Gastrocnemius medialis (tissue), 4 donors: ENCODE data around the gene CCDC70. TPM values are rescaled to one million over a fixed set of nuclear protein-coding genes. Genes with fewer than 3 reads are reported as not detected.

ENCODE experiments used
- ATAC-seq, 2 donors: fragments of 150-250 bp; one replicate each; pipeline ENCODE4 v1.9.1; 2016
- DNase-seq, 2 donors: peaks; one replicate each; pipeline ENCODE4 v3.0.0-alpha.2; 2019
- H3K27ac ChIP-seq, 4 donors: fragments of 200-600 bp; sonication (generic); 1 replicate in 1 of 4; 2 replicates in 3 of 4; pipeline ENCODE4 v1.5.1; 2016 to 2018; ENCODE audit warnings: mild to moderate bottlenecking in 2 of 4, moderate library complexity in 1 of 4
- H3K27me3 ChIP-seq, 3 donors: fragments of 200-600 bp; sonication (generic) in 2 of 3; 1 replicate in 1 of 3; 2 replicates in 2 of 3; pipeline versions ENCODE4 v1.5.1 to v1.6.0; 2016 to 2019; ENCODE audit warnings: mild to moderate bottlenecking in 1 of 3, moderate library complexity in 1 of 3
- H3K36me3 ChIP-seq, 2 donors: fragments of 200-600 bp; sonication (generic) in 1 of 2; one replicate each; pipeline ENCODE4 v1.5.1; 2017 to 2018
- H3K4me1 ChIP-seq, 2 donors: fragments of 200-600 bp; sonication (generic) in 1 of 2; one replicate each; pipeline ENCODE4 v1.5.1; 2016 to 2017; ENCODE audit warnings: mild to moderate bottlenecking in 2 of 2
- H3K4me3 ChIP-seq, 4 donors: fragments of 200-600 bp; sonication (generic) in 3 of 4; 1 replicate in 1 of 4; 2 replicates in 3 of 4; pipeline ENCODE4 v1.5.1; 2016 to 2019; ENCODE audit warnings: mild to moderate bottlenecking in 2 of 4
- H3K9me3 ChIP-seq, 3 donors: fragments of 200-600 bp; sonication (generic) in 2 of 3; 1 replicate in 1 of 3; 2 replicates in 2 of 3; pipeline ENCODE4 v1.5.1; 2016 to 2019
- CTCF ChIP-seq, 5 experiments: fragments of 450-650 bp in 3 of 5; fragments of 200-600 bp in 2 of 5; sonication (generic) in 2 of 5; IDR thresholded peaks in 4 of 5; conservative IDR thresholded peaks in 1 of 5; 1 replicate in 4 of 5; 2 replicates in 1 of 5; pipeline ENCODE4 v1.5.1; 2016 to 2019; ENCODE audit warnings: antibody characterized with exemption in 5 of 5, mild to moderate bottlenecking in 3 of 5, moderate library complexity in 3 of 5
- POLR2A ChIP-seq, 2 donors: fragments of 450-650 bp; IDR thresholded peaks; one replicate each; pipeline ENCODE4 v1.6.1; 2017; ENCODE audit warnings: antibody characterized with exemption in 2 of 2, mild to moderate bottlenecking in 2 of 2, moderate library complexity in 2 of 2
- in situ Hi-C, 4 donors: fragments of 200-750 bp; cut with MboI; loops; one replicate each; pipeline versions ENCODE4 v1.15.0 to v1.8.0; 2017; ENCODE audit warnings: low sequenced_read_pairs in 4 of 4
- intact Hi-C: fragments of 100-400 bp; cut with DNase I; formaldehyde crosslinking; loops from one replicate; pipeline ENCODE4 v1.15.1; 2023; ENCODE audit warnings: low total_unique reads
- total RNA-seq, 4 donors: library from RNA; depleted of rRNA; stranded (reverse); fragments of >200 nt; gene quantifications; one replicate each; pipeline versions ENCODE4 v1.1.0 to v1.2.3, GENCODE V29; 2016

The CCDC70 gene
- total RNA-seq, 4 donors from 2014 or later: not detected

- Histone ChIP-seq H3K27me3 (no peaks in the 10 kb centered on the region), H3K36me3 (no peaks in the 10 kb centered on the region), H3K4me3 (no peak overlapping the region), H3K9me3 (no peaks in the 10 kb centered on the region), H3K4me1 (no peaks in the 10 kb centered on the region), H3K27ac (no peak overlapping the region)
- DNase-seq (no peak), ATAC-seq (no peak)
- TF ChIP-seq POLR2A (IDR thresholded peaks at IDR 0.05) (no peak), CTCF (IDR thresholded peaks at IDR 0.05 in 4 of 5, conservative IDR thresholded peaks at IDR 0.05 in 1 of 5) (no peak)
- intact Hi-C loops (no loop called here), in situ Hi-C loops (no loop called here)
Measured at GRCh38 chr13:51867062-51867461, 5.3 kb downstream of the CCDC70 start.

DNA sequence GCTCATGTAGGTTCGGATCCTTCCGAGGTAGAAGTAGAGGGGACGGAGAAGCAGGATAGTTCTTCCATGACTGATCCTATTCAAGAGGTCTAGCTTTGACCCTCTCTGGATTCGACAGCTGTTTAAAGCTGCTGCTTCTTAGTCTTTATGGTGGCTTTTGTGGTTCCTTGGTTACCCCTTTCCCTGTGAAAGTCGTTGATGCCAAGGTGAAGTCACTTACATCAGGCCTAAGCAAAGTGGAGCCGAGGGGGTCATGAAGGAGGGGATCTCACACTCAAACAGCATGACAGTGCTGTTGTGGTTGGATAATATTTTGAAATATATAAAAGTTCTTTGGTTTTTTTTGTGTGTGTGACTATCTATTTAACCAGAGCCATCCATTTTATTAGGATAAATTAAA, 8.1 kb downstream of the CCDC70 start:
- intact Hi-C loops (no loop called here), in situ Hi-C loops (no loop called here)
- H3K4me3 ChIP-seq: no peak overlapping the region
- H3K4me1 ChIP-seq: no peaks in the 10 kb centered on the region
- DNase-seq: no peak
- H3K9me3 ChIP-seq: no peaks in the 10 kb centered on the region
- H3K27me3 ChIP-seq: no peaks in the 10 kb centered on the region
- H3K27ac ChIP-seq: no peak overlapping the region
- H3K36me3 ChIP-seq: no peaks in the 10 kb centered on the region
- ATAC-seq: no peak
- TF ChIP-seq CTCF (IDR thresholded peaks at IDR 0.05 in 4 of 5, conservative IDR thresholded peaks at IDR 0.05 in 1 of 5): no peak
- no peak for TF ChIP-seq POLR2A (IDR thresholded peaks at IDR 0.05)

DNA sequence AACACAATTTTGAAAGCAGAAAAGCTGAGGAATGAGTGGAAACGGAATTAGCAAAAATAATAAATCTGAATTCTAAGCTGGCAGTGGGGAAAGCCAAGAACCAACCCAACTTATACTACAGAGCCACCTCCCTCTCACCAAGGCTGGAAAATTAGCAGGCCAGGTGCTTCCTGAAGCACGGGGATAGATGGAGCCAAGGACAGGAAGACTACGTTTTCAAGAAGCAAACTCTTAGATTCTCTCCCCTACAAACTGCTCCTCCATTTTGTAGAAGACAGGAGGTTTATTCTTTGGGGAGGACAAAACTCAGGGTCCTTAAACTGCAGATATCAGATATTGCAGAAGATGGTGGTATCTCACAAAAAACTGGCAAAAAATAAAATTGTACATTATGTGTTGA, 8.8 kb downstream of the CCDC70 start:
- intact Hi-C loops: no loop called here
- in situ Hi-C loops: no loop called here
- Histone ChIP-seq H3K27ac (no peak overlapping the region), H3K27me3 (no peaks in the 10 kb centered on the region), H3K9me3 (no peaks in the 10 kb centered on the region), H3K4me1 (no peaks in the 10 kb centered on the region), H3K36me3 (no peaks in the 10 kb centered on the region), H3K4me3 (no peak overlapping the region)
- DNase-seq (no peak), ATAC-seq (no peak)
- TF ChIP-seq POLR2A (IDR thresholded peaks at IDR 0.05): no peak
- no peak for TF ChIP-seq CTCF (IDR thresholded peaks at IDR 0.05 in 4 of 5, conservative IDR thresholded peaks at IDR 0.05 in 1 of 5)

GRCh38 chr13:51873117-51873798, 11.5 kb downstream of the CCDC70 start:
- Histone ChIP-seq H3K27me3 (no peaks in the 10 kb centered on the region), H3K4me3 (no peak overlapping the region), H3K27ac (no peak overlapping the region), H3K36me3 (no peaks in the 10 kb centered on the region), H3K4me1 (no peaks in the 10 kb centered on the region), H3K9me3 (no peaks in the 10 kb centered on the region)
- ATAC-seq: no peak
- no peak for DNase-seq
- intact Hi-C loops (no loop called here), in situ Hi-C loops (no loop called here)
- TF ChIP-seq CTCF (IDR thresholded peaks at IDR 0.05 in 4 of 5, conservative IDR thresholded peaks at IDR 0.05 in 1 of 5) (no peak), POLR2A (IDR thresholded peaks at IDR 0.05) (no peak)

GRCh38 chr13:51873837-51874236, 12.1 kb downstream of the CCDC70 start:
- intact Hi-C loops: no loop called here
- in situ Hi-C loops: no loop called here
- Histone ChIP-seq H3K4me1 (no peaks in the 10 kb centered on the region), H3K9me3 (no peaks in the 10 kb centered on the region), H3K27ac (no peak overlapping the region), H3K36me3 (no peaks in the 10 kb centered on the region), H3K27me3 (no peaks in the 10 kb centered on the region), H3K4me3 (no peak overlapping the region)
- DNase-seq (no peak), ATAC-seq (no peak)
- TF ChIP-seq CTCF (IDR thresholded peaks at IDR 0.05 in 4 of 5, conservative IDR thresholded peaks at IDR 0.05 in 1 of 5) (no peak), POLR2A (IDR thresholded peaks at IDR 0.05) (no peak)
